OCI-LY7 (cell line): ENCODE results near the gene SLC2A13. TPM values are rescaled to one million over a fixed set of nuclear protein-coding genes. Genes with fewer than 3 reads are reported as not detected.

Experiments
- BruUV-seq: library from RNA; stranded (reverse); fragments of 400-500 nt; replicated peaks from 2 replicates; lab custom pipeline; 2021; lab: Mats Ljungman, UMichigan
- CTCF ChIA-PET: fragments of 300-600 bp; sonication (Branson Sonifier 250); formaldehyde crosslinking; loops from one replicate; lab custom pipeline; 2022; ENCODE audit warnings: antibody characterized with exemption; ENCODE audit not compliant: unreplicated experiment; lab: Charles Lee
- POLR2A ChIA-PET: fragments of 300-600 bp; sonication (Branson Sonifier 250); formaldehyde crosslinking; loops from one replicate; lab custom pipeline; 2022; ENCODE audit warnings: antibody characterized with exemption; lab: Charles Lee
- DNase-seq: peaks from one replicate; pipeline ENCODE4 v3.0.0-alpha.2; 2015; ENCODE audit warnings: low spot score
- H2AFZ ChIP-seq: fragments of 200-600 bp; sonication (generic), shearing (Covaris generic); 2 replicates; pipeline ENCODE4 v1.6.1; 2014; ENCODE audit warnings: mild to moderate bottlenecking, antibody characterized with exemption, low read length, moderate library complexity
- H3K27ac ChIP-seq: fragments of 200-600 bp; sonication (generic); 2 replicates; pipeline ENCODE4 v1.5.1; 2014; ENCODE audit warnings: mixed run types, low read depth, mild to moderate bottlenecking, moderate library complexity, low read length, inconsistent platforms; ENCODE audit not compliant: poor library complexity, severe bottlenecking
- H3K36me3 ChIP-seq: fragments of 200-600 bp; sonication (generic); 2 replicates; pipeline ENCODE4 v1.6.1; 2014; ENCODE audit warnings: mild to moderate bottlenecking, antibody characterized with exemption, low read length, moderate library complexity, mixed read lengths; ENCODE audit not compliant: insufficient read depth
- H3K4me1 ChIP-seq: fragments of 200-600 bp; sonication (generic); 2 replicates; pipeline ENCODE4 v1.5.1; 2014; ENCODE audit warnings: mild to moderate bottlenecking, low read length; ENCODE audit not compliant: insufficient read depth, poor library complexity, severe bottlenecking
- H3K4me2 ChIP-seq: fragments of 200-600 bp; sonication (generic); 2 replicates; pipeline ENCODE4 v1.6.1; 2014; ENCODE audit warnings: mild to moderate bottlenecking, low read length
- H3K4me3 ChIP-seq: fragments of 200-600 bp; sonication (generic); 2 replicates; pipeline ENCODE4 v1.5.1; 2014; ENCODE audit warnings: mild to moderate bottlenecking, low read depth, low read length; ENCODE audit not compliant: poor library complexity, severe bottlenecking
- H3K79me2 ChIP-seq: fragments of 200-600 bp; sonication (generic); 2 replicates; pipeline ENCODE4 v1.6.1; 2016; ENCODE audit warnings: low read depth, mild to moderate bottlenecking, low read length, moderate library complexity, mixed read lengths; ENCODE audit not compliant: insufficient read depth
- H3K9me2 ChIP-seq: fragments of 200-600 bp; sonication (generic); 2 replicates; pipeline ENCODE4 v1.6.1; 2016; ENCODE audit warnings: mild to moderate bottlenecking, low read length, mixed read lengths; ENCODE audit not compliant: insufficient read depth
- H3K9me3 ChIP-seq: fragments of 200-600 bp; sonication (generic); 2 replicates; pipeline ENCODE4 v1.6.1; 2014; ENCODE audit warnings: mild to moderate bottlenecking, mixed run types, low read length, mixed read lengths
- H4K20me1 ChIP-seq: fragments of 200-600 bp; sonication (generic); 2 replicates; pipeline ENCODE4 v1.6.1; 2014; ENCODE audit warnings: mild to moderate bottlenecking, antibody characterized with exemption, low read length, moderate library complexity, mixed read lengths; ENCODE audit not compliant: insufficient read depth
- EZH2phosphoT487 ChIP-seq: fragments of 200-600 bp; sonication (generic); IDR thresholded peaks from 2 replicates; pipeline ENCODE4 v1.6.1; 2018; ENCODE audit warnings: low read depth, borderline replicate concordance, mild to moderate bottlenecking, mixed run types, antibody characterized with exemption, low read length, moderate library complexity, mixed read lengths
- intact Hi-C: fragments of 100-400 bp; cut with micrococcal nuclease; formaldehyde crosslinking; loops from one replicate; pipeline ENCODE4 v1.10.0; 2022; ENCODE audit not compliant: unreplicated experiment
- total RNA-seq, 2 experiments: library from RNA; depleted of rRNA in 1 of 2; stranded (reverse); fragments of >200 nt in 1 of 2; shearing (Covaris generic) in 1 of 2; gene quantifications; 2 replicates each; pipeline ENCODE4 v1.2.3, GENCODE V29; 2014 to 2022
- TF ChIP-seq, protein P1 (sequence below): fragments of 200-600 bp; sonication (generic); conservative IDR thresholded peaks from 2 replicates; pipeline ENCODE4 v1.5.1; 2014; ENCODE audit warnings: mild to moderate bottlenecking, antibody characterized with exemption, low read length, moderate library complexity, mixed read lengths

Gene SLC2A13
- total RNA-seq, 2 experiments from 2014 or later: 12.4 to 16.5 TPM

DNA sequence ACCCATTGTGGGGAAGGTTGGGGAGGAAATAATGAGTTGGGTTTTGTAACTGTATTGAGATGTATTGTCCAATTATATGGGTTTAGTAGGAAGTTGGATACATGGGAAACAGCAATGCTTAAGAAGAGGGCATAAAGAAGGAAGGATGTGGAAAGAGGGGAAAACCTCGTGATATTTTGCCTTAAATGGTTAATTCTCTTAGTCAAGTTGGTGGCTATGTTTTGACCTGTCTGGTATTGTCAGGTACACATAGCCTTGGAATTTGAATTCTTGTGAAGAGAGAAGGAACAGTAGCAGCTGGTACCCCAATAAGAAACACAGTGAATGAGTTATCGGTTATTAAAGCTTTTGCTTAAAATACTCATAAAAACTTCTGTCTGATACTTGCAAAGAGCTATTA lies 32.6 kb upstream of the SLC2A13 start:
- Histone ChIP-seq H4K20me1 (no peaks in the 10 kb centered on the region), H3K79me2 (no peaks in the 10 kb centered on the region), H3K4me2 (no peak overlapping the region), H3K9me2 (no peaks in the 10 kb centered on the region), H3K9me3 (peaks cover 15% of the 10 kb centered on the region; the same call in 1 of the 2 replicates), H3K36me3 (no peaks in the 10 kb centered on the region), H2AFZ (peak overlapping the region; percentile 81; the same call in 1 of the 2 replicates), H3K4me1 (peaks cover 15% of the 10 kb centered on the region), H3K4me3 (no peak overlapping the region), H3K27ac (no peak overlapping the region)
- ChIA-PET CTCF (no interaction called here), POLR2A (interaction anchor here (0.6 to 0.7 kb wide), 3 partner anchors 10 to 70 kb away, joined by 3 read pairs; no protein-coding TSS in a partner anchor)
- TF ChIP-seq, protein P1, sequence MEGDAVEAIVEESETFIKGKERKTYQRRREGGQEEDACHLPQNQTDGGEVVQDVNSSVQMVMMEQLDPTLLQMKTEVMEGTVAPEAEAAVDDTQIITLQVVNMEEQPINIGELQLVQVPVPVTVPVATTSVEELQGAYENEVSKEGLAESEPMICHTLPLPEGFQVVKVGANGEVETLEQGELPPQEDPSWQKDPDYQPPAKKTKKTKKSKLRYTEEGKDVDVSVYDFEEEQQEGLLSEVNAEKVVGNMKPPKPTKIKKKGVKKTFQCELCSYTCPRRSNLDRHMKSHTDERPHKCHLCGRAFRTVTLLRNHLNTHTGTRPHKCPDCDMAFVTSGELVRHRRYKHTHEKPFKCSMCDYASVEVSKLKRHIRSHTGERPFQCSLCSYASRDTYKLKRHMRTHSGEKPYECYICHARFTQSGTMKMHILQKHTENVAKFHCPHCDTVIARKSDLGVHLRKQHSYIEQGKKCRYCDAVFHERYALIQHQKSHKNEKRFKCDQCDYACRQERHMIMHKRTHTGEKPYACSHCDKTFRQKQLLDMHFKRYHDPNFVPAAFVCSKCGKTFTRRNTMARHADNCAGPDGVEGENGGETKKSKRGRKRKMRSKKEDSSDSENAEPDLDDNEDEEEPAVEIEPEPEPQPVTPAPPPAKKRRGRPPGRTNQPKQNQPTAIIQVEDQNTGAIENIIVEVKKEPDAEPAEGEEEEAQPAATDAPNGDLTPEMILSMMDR: no peak
- no peak for TF ChIP-seq EZH2phosphoT487
- intact Hi-C loops: no loop called here
- DNase-seq: no peak
- no TSS peak for BruUV-seq

DNA sequence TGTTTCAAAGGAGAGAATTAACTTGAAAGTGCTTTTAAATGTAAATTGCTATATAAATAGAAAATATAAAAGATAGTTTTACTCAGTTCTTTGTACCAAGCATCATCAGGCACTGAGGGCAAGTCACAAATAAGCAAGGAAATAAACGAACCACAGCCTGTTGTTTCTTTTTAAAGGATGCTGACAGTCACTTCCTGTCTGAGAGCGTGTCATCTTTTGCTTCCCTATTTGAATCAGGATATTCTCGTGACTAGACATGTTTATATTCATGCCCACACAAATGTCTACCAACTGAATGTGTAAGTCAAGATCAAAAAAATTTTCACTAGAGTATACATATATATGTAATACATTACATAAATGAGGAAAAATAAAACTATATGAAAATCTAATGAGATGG lies 31.4 kb upstream of the SLC2A13 start:
- H3K36me3 ChIP-seq: no peaks in the 10 kb centered on the region
- CTCF ChIA-PET: interaction anchor here (0.6 kb wide), 1 partner anchor 129 kb away, joined by 3 read pairs; no protein-coding TSS in a partner anchor

DNA sequence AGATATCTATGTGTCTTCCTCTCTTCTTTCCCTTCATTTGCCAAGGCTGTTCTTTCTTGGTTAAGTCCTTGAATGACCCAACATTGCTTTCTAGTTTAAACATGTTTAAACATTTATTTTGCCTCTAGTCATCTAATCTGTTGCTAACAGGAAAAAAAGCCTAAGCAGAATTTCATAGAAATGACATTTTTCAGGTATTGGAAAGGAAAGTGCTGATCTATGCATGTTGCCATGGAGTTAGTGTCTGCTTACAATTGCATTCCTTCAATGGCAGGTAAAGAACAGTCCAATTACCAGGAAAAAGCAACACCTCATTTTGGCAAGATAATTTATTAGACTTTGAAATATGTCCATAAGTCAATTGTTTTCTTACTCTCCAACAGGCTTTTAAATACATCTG lies 21.5 kb upstream of the SLC2A13 start:
- Histone ChIP-seq H3K4me1 (no peaks in the 10 kb centered on the region), H3K4me3 (no peak overlapping the region), H3K4me2 (no peak overlapping the region), H3K27ac (no peak overlapping the region), H4K20me1 (no peaks in the 10 kb centered on the region), H3K9me3 (no peaks in the 10 kb centered on the region), H3K36me3 (no peaks in the 10 kb centered on the region), H2AFZ (no peak overlapping the region), H3K9me2 (no peaks in the 10 kb centered on the region), H3K79me2 (no peaks in the 10 kb centered on the region)
- ChIA-PET CTCF (no interaction called here), POLR2A (interaction anchor here (0.8 kb wide), 1 partner anchor 261 kb away, joined by 4 read pairs; no protein-coding TSS in a partner anchor)
- DNase-seq: no peak
- TF ChIP-seq EZH2phosphoT487: no peak
- TF ChIP-seq, protein P1: no peak
- intact Hi-C loops: no loop called here
- BruUV-seq: no TSS peak

More for the DNA sequence above, 31.4 kb upstream of the SLC2A13 start:
- no peaks in the 10 kb centered on the region for H4K20me1 ChIP-seq
- H3K4me2 ChIP-seq: peak overlapping the region; percentile 48
- H3K79me2 ChIP-seq: no peaks in the 10 kb centered on the region
- peaks cover 15% of the 10 kb centered on the region; the same call in 1 of the 2 replicates for H3K9me3 ChIP-seq
- H3K4me3 ChIP-seq: peak overlapping the region; percentile 16
- no TSS peak for BruUV-seq
- peaks cover 15% of the 10 kb centered on the region for H3K4me1 ChIP-seq
- peak overlapping the region; percentile 81 for H2AFZ ChIP-seq
- H3K27ac ChIP-seq: no peak overlapping the region
- POLR2A ChIA-PET: interaction anchor here (1.0 kb wide), 1 partner anchor 69 kb away, joined by 4 read pairs; no protein-coding TSS in a partner anchor
- no peak for TF ChIP-seq EZH2phosphoT487
- TF ChIP-seq, protein P1: no peak
- H3K9me2 ChIP-seq: no peaks in the 10 kb centered on the region
- intact Hi-C loops: no loop called here
- peak; percentile 68 for DNase-seq
